CD4-positive, CD25-positive, alpha-beta regulatory T cell (primary cell): ENCODE data around the gene SCMH1. TPM values are rescaled to one million over a fixed set of nuclear protein-coding genes. Genes with fewer than 3 reads are reported as not detected.
"Not testable (repeated sequence)": the region's sequence is repeated elsewhere in the genome, so short reads cannot be mapped to it uniquely, and the experiment has no call there.

Experiments
- ATAC-seq, 2 donors: fragments of 150-1000 bp; cut with Tn5 transposase; one replicate each; pipeline ENCODE4 v1.10.0; 2021; ENCODE audit warnings: low read depth in 2 of 2, moderate number of reproducible peaks in 2 of 2, moderate library complexity in 1 of 2
- DNase-seq, 3 donors: peaks; one replicate each; pipeline versions ENCODE4 v3.0.0 to v3.0.0-alpha.2; 2012 to 2022; ENCODE audit warnings: mixed read lengths in 1 of 3
- H3K27ac ChIP-seq: one replicate; pipeline ENCODE4 v1.7.0; 2013; ENCODE audit warnings: mild to moderate bottlenecking, low read length; ENCODE audit not compliant: insufficient read depth, poor library complexity, severe bottlenecking
- H3K27me3 ChIP-seq: one replicate; pipeline ENCODE4 v1.7.0; 2013; ENCODE audit warnings: low read length; ENCODE audit not compliant: control insufficient read depth, insufficient read depth
- H3K36me3 ChIP-seq: one replicate; pipeline ENCODE4 v1.7.0; 2013; ENCODE audit warnings: mild to moderate bottlenecking, low read length, moderate library complexity; ENCODE audit not compliant: control insufficient read depth, insufficient read depth
- H3K4me1 ChIP-seq: 2 replicates; pipeline ENCODE4 v1.7.0; 2013; ENCODE audit warnings: mild to moderate bottlenecking, low read length; ENCODE audit not compliant: insufficient read depth, control insufficient read depth, poor library complexity, severe bottlenecking
- H3K4me3 ChIP-seq: one replicate; pipeline ENCODE4 v1.7.0; 2013; ENCODE audit warnings: low read depth, mild to moderate bottlenecking, low read length, moderate library complexity
- H3K9me3 ChIP-seq, 2 experiments: 1 replicate in 1 of 2; 2 replicates in 1 of 2; pipeline ENCODE4 v1.7.0; 2013; ENCODE audit warnings: low read length in 2 of 2, mild to moderate bottlenecking in 1 of 2, moderate library complexity in 1 of 2; ENCODE audit not compliant: control insufficient read depth in 2 of 2
- H3K27ac Mint-ChIP-seq, 3 donors: one replicate each; pipeline ENCODE4 v1.8.0; 2020 to 2022; ENCODE audit warnings: mild to moderate bottlenecking in 3 of 3, mixed read lengths in 3 of 3, moderate library complexity in 2 of 3
- H3K27me3 Mint-ChIP-seq: one replicate; pipeline ENCODE4 v1.8.0; 2022; ENCODE audit warnings: mild to moderate bottlenecking, mixed read lengths
- H3K36me3 Mint-ChIP-seq: one replicate; pipeline ENCODE4 v1.8.0; 2020; ENCODE audit warnings: mixed read lengths
- H3K4me1 Mint-ChIP-seq, 4 donors: one replicate each; pipeline ENCODE4 v1.8.0; 2020 to 2022; ENCODE audit warnings: mixed read lengths in 4 of 4, mild to moderate bottlenecking in 1 of 4
- H3K4me3 Mint-ChIP-seq, 4 donors: one replicate each; pipeline ENCODE4 v1.8.0; 2020 to 2022; ENCODE audit warnings: mild to moderate bottlenecking in 4 of 4, mixed read lengths in 4 of 4, moderate library complexity in 3 of 4
- H3K9me3 Mint-ChIP-seq, 7 donors: one replicate each; pipeline ENCODE4 v1.8.0; 2020 to 2022; ENCODE audit warnings: mixed read lengths in 7 of 7, mild to moderate bottlenecking in 3 of 7, moderate library complexity in 2 of 7
- polyA plus RNA-seq, 4 donors: library from polyadenylated mRNA; unstranded; fragments of 300-500 nt; fragmentation: Illumina TruSeq; gene quantifications; one replicate each; pipeline ENCODE4 v1.2.3, GENCODE V29; 2021
- total RNA-seq: library from RNA; stranded (reverse); gene quantifications from one replicate; pipeline ENCODE4 v1.2.3, GENCODE V29; 2022

The SCMH1 gene
- total and polyA plus RNA-seq, 5 donors from 2014 or later: 3.4 to 27.6 (median 5.5) TPM

- no peak overlapping the region for H3K27ac ChIP-seq
- no peak for ATAC-seq
- H3K4me3 Mint-ChIP-seq: no peak overlapping the region
- H3K27me3 ChIP-seq: no peaks in the 10 kb centered on the region
- DNase-seq: no peak
- H3K9me3 ChIP-seq: no peaks in the 10 kb centered on the region
- no peaks in the 10 kb centered on the region for H3K27me3 Mint-ChIP-seq
- peaks cover 16 to 44% (median 23%) of the 10 kb centered on the region in 4 donors for H3K4me1 Mint-ChIP-seq
- no peak overlapping the region for H3K27ac Mint-ChIP-seq
- H3K36me3 ChIP-seq: no peaks in the 10 kb centered on the region
- H3K36me3 Mint-ChIP-seq: no peaks in the 10 kb centered on the region
- peaks cover 7% of the 10 kb centered on the region for H3K4me1 ChIP-seq
- no peaks in the 10 kb centered on the region for H3K9me3 Mint-ChIP-seq
- H3K4me3 ChIP-seq: no peak overlapping the region
These were observed 5.3 kb downstream of the SCMH1 start for GRCh38 chr1:41236781-41237180.

- H3K4me1 ChIP-seq: peaks cover 2% of the 10 kb centered on the region
- Mint-ChIP-seq H3K27me3 (no peaks in the 10 kb centered on the region), H3K4me3 (no peak overlapping the region), H3K27ac (no peak overlapping the region), H3K4me1 (peaks cover 15 to 42% (median 22%) of the 10 kb centered on the region in 4 donors), H3K9me3 (no peaks in the 10 kb centered on the region), H3K36me3 (no peaks in the 10 kb centered on the region)
- DNase-seq: no peak
- H3K27me3 ChIP-seq: no peaks in the 10 kb centered on the region
- no peak overlapping the region for H3K27ac ChIP-seq
- no peaks in the 10 kb centered on the region for H3K9me3 ChIP-seq
- H3K4me3 ChIP-seq: no peak overlapping the region
- no peaks in the 10 kb centered on the region for H3K36me3 ChIP-seq
- no peak for ATAC-seq
These were observed 6.2 kb downstream of the SCMH1 start for GRCh38 chr1:41235893-41236292.

- Mint-ChIP-seq H3K27ac (no peak overlapping the region), H3K36me3 (peaks cover 6% of the 10 kb centered on the region), H3K4me3 (no peak overlapping the region), H3K9me3 (no peaks in the 10 kb centered on the region), H3K4me1 (peaks cover 10 to 31% (median 17%) of the 10 kb centered on the region in 4 donors), H3K27me3 (no peaks in the 10 kb centered on the region)
- no peaks in the 10 kb centered on the region for H3K27me3 ChIP-seq
- ATAC-seq: no peak
- no peak overlapping the region for H3K27ac ChIP-seq
- no peak for DNase-seq
- no peaks in the 10 kb centered on the region for H3K4me1 ChIP-seq
- no peaks in the 10 kb centered on the region for H3K9me3 ChIP-seq
- H3K4me3 ChIP-seq: no peak overlapping the region
- H3K36me3 ChIP-seq: no peaks in the 10 kb centered on the region
These were observed 8.4 kb downstream of the SCMH1 start for GRCh38 chr1:41233708-41234107.

- H3K4me1 Mint-ChIP-seq: peaks cover 16 to 26% (median 19%) of the 10 kb centered on the region in 4 donors
- H3K9me3 ChIP-seq: no peaks in the 10 kb centered on the region
- no peak overlapping the region for H3K27ac ChIP-seq
- H3K9me3 Mint-ChIP-seq: no peaks in the 10 kb centered on the region
- H3K27me3 ChIP-seq: no peaks in the 10 kb centered on the region
- peaks cover 11% of the 10 kb centered on the region for H3K36me3 Mint-ChIP-seq
- no peaks in the 10 kb centered on the region for H3K4me1 ChIP-seq
- H3K27me3 Mint-ChIP-seq: no peaks in the 10 kb centered on the region
- no peak for DNase-seq
- no peak overlapping the region for H3K27ac Mint-ChIP-seq
- no peaks in the 10 kb centered on the region for H3K36me3 ChIP-seq
- ATAC-seq: no peak
- no peak overlapping the region for H3K4me3 Mint-ChIP-seq
- no peak overlapping the region for H3K4me3 ChIP-seq
These were observed 9.8 kb downstream of the SCMH1 start for GRCh38 chr1:41232305-41232704.

GRCh38 chr1:41230656-41231055, 11.4 kb downstream of the SCMH1 start:
- Mint-ChIP-seq H3K27me3 (no peaks in the 10 kb centered on the region), H3K4me1 (peaks cover 14 to 23% (median 15%) of the 10 kb centered on the region in 4 donors), H3K36me3 (peaks cover 16% of the 10 kb centered on the region), H3K4me3 (no peak overlapping the region), H3K27ac (no peak overlapping the region), H3K9me3 (no peaks in the 10 kb centered on the region)
- no peak overlapping the region for H3K27ac ChIP-seq
- DNase-seq: no peak
- no peaks in the 10 kb centered on the region for H3K27me3 ChIP-seq
- no peaks in the 10 kb centered on the region for H3K4me1 ChIP-seq
- no peak for ATAC-seq
- no peak overlapping the region for H3K4me3 ChIP-seq
- no peaks in the 10 kb centered on the region for H3K36me3 ChIP-seq
- H3K9me3 ChIP-seq: no peaks in the 10 kb centered on the region

GRCh38 chr1:41229219-41229618, 12.9 kb downstream of the SCMH1 start:
- H3K9me3 Mint-ChIP-seq, H3K4me1 ChIP-seq, H3K27ac ChIP-seq, H3K4me3 Mint-ChIP-seq, H3K4me3 ChIP-seq, H3K36me3 ChIP-seq, H3K27me3 Mint-ChIP-seq, H3K27ac Mint-ChIP-seq, ATAC-seq, DNase-seq, H3K9me3 ChIP-seq, H3K27me3 ChIP-seq: not testable (repeated sequence)
- Mint-ChIP-seq H3K4me1 (peaks cover 13 to 23% (median 19%) of the 10 kb centered on the region in 4 donors), H3K36me3 (peaks cover 19% of the 10 kb centered on the region)

- Mint-ChIP-seq H3K36me3 (peaks cover 23% of the 10 kb centered on the region), H3K4me3 (no peak overlapping the region), H3K27ac (no peak overlapping the region), H3K27me3 (no peaks in the 10 kb centered on the region), H3K9me3 (peaks cover 0 to under 1% (median 0%) of the 10 kb centered on the region in 7 donors), H3K4me1 (peaks cover 0 to 22% (median 20%) of the 10 kb centered on the region in 4 donors)
- no peaks in the 10 kb centered on the region for H3K27me3 ChIP-seq
- ATAC-seq: no peak
- no peak for DNase-seq
- no peaks in the 10 kb centered on the region for H3K36me3 ChIP-seq
- H3K9me3 ChIP-seq: no peaks in the 10 kb centered on the region
- no peak overlapping the region for H3K4me3 ChIP-seq
- H3K4me1 ChIP-seq: no peaks in the 10 kb centered on the region
- H3K27ac ChIP-seq: no peak overlapping the region
These were observed 15.2 kb downstream of the SCMH1 start for GRCh38 chr1:41226815-41227434.

GRCh38 chr1:41225495-41225894, 16.6 kb downstream of the SCMH1 start:
- H3K4me3 Mint-ChIP-seq: no peak overlapping the region
- no peak for DNase-seq
- H3K27me3 ChIP-seq: no peaks in the 10 kb centered on the region
- no peak overlapping the region for H3K27ac ChIP-seq
- no peak overlapping the region for H3K27ac Mint-ChIP-seq
- H3K4me1 ChIP-seq: no peaks in the 10 kb centered on the region
- no peaks in the 10 kb centered on the region for H3K27me3 Mint-ChIP-seq
- H3K36me3 ChIP-seq: peaks cover 3% of the 10 kb centered on the region
- peaks cover 30% of the 10 kb centered on the region for H3K36me3 Mint-ChIP-seq
- peaks cover 0 to 6% (median 2%) of the 10 kb centered on the region in 7 donors for H3K9me3 Mint-ChIP-seq
- no peak overlapping the region for H3K4me3 ChIP-seq
- ATAC-seq: no peak
- H3K9me3 ChIP-seq: peaks cover 0 to 3% of the 10 kb centered on the region in 2 experiments
- peaks cover 0 to 23% (median 21%) of the 10 kb centered on the region in 4 donors for H3K4me1 Mint-ChIP-seq
